Stimulated activated CD8-positive, alpha-beta memory T cell treated with anti-CD3 and anti-CD28 coated beads, Interleukin-4, amount 100 ng/mL, for 1 hour (primary cell): ENCODE results near the gene SLC31A2.
"Not testable (repeated sequence)": the region's sequence is repeated elsewhere in the genome, so short reads cannot be mapped to it uniquely, and the experiment has no call there.

ENCODE experiments used
- DNase-seq, 2 donors: peaks; one replicate each; pipeline ENCODE4 v3.0.0-alpha.2; 2020; ENCODE audit warnings: low read depth in 2 of 2, low spot score in 1 of 2

The SLC31A2 gene

DNA sequence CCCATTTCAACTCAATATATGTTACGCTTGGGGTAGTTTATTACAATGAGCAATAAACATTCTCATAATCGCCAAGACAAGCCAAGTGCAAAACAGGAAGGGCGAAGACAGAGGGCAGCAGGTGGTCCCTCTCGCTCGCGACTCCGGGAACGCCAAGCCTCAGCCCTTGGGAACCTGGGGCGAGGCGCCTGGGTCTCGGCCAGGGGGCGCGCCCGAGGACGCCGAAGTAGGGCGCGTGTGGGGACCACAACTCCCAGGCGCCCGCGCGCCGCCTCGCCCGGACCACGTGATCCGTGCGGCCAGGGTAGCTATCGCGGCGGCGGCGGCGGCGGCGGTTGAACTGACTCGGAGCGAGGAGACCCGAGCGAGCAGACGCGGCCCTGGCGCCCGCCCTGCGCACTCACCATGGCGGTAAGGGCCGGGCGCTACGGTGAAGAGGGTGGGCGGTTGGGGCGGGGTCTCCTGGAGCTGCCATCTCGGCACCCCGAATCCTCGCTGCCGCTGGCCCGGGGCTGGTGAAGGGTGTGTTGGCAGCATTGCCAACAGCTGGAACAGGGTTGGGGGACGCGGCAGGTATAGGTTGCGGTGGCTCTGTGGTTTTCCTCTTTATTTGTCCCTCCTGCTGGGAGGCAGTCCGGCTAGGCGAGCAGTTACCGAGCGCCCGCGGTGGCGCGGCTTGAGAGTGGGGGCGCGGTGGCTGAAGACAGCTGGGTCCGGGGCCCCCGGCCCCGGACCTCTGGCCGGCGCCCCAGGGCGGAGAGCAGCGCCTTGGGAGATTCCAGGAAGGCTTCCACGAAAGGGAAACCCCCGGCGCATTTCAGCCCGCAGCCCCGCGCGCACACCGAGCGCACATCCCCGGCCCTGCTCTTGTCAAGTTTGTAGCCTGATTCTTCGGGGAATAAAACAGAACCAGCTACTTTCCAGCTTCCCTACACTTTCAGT, at the start of gene SLC31A2:
TSS of gene SLC31A2 (plus strand) at position 338 of the 942 bp plus-strand sequence. CDS start at position 406, 68 bp downstream.
- peak; percentile 68 to 72 for DNase-seq

DNA sequence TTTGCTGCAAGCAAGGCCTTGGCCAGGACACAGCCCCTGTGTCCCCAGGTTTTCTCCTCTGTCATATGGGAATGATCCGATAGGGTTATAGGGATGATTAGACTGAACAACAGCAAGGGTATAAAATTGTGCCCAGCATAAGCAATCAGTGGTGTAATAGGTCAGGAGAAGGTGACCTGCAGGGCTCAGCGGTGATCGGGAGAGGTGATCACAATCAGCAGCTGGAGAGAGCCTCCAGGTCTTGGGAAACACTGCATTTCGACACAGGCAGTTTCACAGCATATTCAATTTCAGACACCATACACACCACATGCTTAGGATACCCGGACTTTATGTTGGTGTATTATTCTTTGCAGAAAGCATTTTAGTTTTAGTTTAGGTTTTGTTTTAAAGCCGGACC, 45.5 kb upstream of the SLC31A2 start:
- DNase-seq, result not testable (repeated sequence)

GRCh38 chr9:113111065-113111951, 39.5 kb upstream of the SLC31A2 start:
- DNase-seq, result not testable (repeated sequence)

DNA sequence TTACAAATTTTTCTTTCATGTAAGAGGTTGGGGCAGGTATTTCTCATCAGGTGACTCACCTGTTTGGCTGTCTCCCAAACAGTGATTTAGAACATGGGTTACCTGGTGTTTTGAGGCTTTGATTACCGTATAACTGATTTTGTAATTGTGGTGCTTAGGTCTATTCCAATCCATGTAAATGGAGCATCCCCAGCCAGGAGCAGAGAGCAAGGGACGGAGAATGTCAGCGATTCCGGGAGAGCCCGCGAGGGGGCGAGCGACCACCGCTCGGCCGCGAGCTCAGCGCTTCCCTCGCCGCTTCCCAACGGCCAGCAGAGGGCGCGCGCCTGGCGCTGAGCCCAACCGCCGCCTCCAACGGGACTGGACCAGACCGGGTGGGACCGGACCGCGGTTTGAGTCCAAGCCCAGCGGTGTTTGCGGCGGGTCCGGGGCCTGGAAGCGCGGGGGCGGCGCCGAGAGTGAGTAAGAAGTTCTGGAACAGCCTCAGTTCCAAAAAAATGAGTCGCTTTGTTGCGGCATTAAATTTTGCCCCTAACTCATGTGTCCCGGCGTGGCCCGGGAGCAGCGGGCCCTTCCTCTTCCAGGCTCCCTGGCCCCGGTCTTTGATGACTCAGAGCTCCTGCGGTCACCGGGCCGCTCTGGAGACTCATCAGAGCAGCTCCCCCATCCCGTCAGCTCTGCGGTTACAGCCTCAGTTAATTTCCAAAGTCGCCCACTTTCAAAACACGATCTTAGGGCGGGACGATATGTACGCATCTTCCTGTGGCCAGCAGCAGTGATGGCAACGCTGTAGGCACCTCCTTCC, 37.9 kb upstream of the SLC31A2 start:
- DNase-seq, result not testable (repeated sequence)

- DNase-seq, result not testable (repeated sequence)
These were observed 32.0 kb upstream of the SLC31A2 start for GRCh38 chr9:113118829-113119228.

GRCh38 chr9:113125386-113126035, 25.3 kb upstream of the SLC31A2 start:
- no peak for DNase-seq

- no peak for DNase-seq
These were observed 21.3 kb upstream of the SLC31A2 start for GRCh38 chr9:113129466-113129865.

GRCh38 chr9:113129884-113130283, 20.9 kb upstream of the SLC31A2 start:
- DNase-seq, result no peak

DNA sequence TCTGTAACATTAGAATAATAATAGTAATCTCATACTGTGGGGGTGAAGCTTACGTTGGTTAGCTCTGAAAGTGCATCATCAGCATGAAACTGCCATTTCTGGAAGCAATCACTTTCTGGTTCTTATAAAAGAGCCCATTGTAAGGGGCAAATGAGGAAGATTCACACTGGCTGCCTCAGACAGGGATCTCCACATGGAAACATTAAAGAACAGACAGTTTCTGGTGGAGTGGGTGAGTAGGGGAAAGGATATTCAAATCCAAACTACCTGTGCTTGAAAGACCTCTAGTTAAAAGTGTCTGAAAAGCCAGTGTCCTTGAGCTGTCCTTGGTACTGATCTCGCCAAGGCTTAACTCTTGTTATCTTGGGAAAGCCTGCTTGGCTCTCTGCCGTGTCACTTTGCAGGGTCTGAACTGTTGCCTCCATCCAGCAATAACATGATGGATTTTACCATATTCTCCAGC, 19.1 kb upstream of the SLC31A2 start:
- DNase-seq, result no peak

GRCh38 chr9:113137196-113138168, 13.3 kb upstream of the SLC31A2 start:
- no peak for DNase-seq

GRCh38 chr9:113138760-113139159, 12.0 kb upstream of the SLC31A2 start:
- no peak for DNase-seq

GRCh38 chr9:113139225-113139829, 11.5 kb upstream of the SLC31A2 start:
- no peak for DNase-seq

- DNase-seq, result no peak
These were observed 10.9 kb upstream of the SLC31A2 start for GRCh38 chr9:113139953-113140352.

DNA sequence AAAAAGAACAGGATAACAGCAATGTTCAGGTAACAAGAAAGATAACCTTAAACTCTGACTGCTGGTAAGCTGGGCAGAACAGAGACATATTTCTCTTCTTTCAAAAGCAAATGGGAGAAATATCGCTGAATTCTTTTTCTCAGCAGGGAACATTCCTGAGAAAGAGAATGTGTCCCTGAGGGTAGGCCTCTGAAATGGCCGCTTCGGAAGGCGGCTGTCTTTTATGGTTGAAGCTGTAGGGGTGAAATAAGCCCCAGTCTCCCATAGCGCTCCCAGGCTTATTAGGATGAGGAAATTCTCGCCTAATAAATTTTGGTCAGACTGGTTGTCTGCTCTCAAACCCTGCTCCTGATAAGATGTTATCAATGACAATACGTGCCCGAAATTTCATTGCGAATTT, 9.9 kb upstream of the SLC31A2 start:
- DNase-seq, result not testable (repeated sequence)

DNA sequence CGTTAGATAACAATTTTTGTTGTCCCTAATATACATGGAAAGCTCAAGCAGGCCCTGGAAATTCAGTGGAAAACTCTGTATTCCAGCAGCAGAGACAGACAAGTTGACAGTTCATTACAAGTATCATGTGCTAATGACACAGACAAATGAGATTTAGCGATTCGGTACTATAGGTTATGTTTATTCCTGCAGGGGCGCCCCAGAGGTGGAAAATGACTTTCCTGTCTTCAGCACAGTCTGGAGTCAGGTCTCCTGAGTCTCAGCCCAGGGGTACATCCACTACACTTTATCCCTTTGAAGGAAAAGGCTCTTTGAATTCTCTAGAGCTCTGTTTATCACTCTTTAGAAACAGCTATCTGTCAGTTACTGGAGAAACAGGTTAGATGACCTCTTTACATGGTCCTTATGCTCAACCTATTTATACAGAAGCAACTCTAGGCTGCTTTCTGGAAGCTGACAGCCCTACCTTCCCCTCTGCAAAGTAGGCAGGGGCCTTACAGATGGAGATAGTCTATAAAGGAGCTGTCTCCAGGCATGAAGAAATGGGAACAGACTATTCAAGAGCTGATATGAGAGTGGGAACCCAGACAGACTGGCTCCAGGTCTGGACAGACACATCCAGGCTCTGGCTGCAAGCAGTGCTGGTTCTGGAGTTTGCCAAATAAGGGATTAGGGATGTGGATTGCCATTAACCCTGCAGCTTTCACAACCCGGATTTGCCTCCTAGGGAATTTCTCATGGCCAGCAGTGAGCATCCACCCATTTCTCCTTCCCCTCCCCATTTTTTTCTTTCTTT, 7.2 kb upstream of the SLC31A2 start:
- DNase-seq, result no peak

DNA sequence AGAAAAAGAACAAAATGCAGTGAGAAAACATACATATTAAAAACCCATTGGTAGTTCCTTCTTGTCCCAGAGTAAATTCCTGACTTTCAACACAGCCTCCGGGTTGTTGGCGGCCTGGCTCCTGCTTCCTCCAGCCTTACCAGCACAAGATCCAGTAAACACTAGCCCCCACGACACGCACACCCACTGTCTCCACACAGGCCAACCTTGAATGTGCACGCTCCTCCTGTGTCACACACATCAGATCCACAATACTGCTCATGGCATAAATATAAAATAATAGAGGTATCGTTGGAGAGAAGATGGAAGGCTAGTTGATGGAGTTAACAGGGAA, 2.5 kb upstream of the SLC31A2 start:
- DNase-seq, result no peak

DNA sequence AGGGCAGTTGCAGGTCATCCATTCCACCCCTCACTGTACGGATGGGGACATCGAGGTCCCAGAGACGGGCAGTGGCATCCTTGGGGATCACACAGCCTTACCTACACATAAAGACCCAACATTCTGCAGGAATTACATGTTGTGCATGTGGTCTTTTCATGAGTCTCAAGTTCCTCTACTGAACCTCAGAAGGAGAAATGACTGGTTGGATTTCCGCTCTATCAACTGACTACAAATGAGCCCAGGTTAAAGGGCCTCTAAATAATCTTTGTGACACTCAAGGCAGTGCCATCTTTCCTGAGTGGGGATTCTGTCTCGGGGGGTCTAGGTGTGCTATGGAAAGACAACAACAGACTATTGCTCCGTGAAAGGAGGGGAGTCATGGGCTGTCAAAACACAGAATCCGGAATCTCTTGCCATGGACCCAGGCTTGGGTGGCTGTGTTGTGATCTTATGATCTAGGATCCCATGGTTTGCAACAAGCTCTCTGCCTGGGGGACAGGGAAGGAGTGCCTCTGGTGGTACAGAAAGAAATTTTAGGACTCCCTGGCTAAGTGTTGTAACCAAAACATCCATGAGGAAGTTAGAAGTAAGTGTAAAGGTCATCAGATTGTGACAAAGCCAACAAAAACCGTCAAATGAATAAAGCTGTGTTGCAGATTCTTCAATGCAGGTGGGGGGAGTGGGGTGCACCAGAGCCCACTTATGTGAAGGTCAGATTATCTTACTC, 1.9 kb upstream of the SLC31A2 start:
- no peak for DNase-seq
